GM21723 (cell line): Measurements from ENCODE around the gene DIDO1.

Experiments
- ATAC-seq: cut with Tn5 transposase; IDR thresholded peaks from one replicate; pipeline ENCODE4 v1.9.1; 2021; ENCODE audit warnings: mild to moderate bottlenecking, moderate library complexity; ENCODE audit not compliant: unreplicated experiment

Gene DIDO1

DNA sequence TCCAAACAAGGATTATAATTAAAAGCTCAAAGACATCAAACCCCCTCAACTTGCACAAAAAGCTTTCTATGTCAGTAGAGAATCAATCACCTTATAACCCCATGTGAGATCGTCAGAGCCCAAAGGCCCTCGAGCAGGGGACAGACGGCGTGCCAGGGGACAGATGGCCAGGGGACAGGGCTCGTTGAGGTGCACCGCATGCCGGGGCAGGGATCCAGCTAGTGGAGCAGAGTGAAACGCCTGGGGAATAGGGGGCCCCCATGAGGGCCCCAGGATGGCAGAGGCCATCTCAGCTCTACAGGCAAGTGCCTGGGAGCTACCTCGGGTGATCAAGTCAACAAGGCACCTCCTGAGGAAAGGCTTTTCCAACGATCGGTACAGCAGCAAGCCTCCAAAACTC lies 28.6 kb downstream of the DIDO1 start:
- ATAC-seq = no peak

DNA sequence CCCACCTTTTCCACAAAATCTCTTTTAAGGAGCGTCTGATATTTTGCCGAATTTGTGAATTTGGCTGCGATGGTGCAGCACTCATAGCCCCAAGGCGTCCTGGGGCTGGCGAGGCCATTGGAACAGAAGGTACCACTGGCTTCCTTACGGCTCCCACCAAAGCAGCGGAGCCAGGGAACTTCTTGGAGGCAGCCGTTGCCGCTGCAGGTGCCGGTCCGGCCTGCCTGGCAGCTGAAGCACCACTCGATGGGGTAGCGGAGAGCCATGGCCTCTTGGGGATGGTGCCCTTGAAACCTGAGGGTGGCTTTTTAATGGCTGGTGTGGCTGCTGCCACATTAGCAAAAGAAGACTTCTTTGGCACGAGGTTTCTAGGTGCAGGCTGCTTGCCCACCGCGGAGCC lies 29.8 kb downstream of the DIDO1 start:
- no peak for ATAC-seq

DNA sequence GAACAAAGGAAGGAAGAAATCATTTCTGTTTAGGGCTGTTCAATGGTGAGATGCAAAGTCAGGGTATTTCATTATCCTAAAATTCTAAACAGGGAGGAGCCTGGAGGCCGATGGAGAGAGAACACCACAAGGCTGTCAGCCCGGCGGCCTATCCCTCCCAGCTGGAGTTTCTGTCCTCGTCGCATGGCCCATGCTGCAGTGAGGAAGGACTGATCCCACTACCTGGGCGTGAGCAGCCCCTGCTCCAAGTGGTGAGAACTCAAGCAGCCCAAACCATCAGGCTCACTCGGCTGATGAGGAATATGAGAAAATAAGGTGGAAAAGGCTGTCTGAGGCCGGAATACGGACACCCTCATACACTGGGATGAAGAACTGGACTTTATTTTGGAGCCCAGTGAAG lies 30.8 kb downstream of the DIDO1 start:
- ATAC-seq = no peak

DNA sequence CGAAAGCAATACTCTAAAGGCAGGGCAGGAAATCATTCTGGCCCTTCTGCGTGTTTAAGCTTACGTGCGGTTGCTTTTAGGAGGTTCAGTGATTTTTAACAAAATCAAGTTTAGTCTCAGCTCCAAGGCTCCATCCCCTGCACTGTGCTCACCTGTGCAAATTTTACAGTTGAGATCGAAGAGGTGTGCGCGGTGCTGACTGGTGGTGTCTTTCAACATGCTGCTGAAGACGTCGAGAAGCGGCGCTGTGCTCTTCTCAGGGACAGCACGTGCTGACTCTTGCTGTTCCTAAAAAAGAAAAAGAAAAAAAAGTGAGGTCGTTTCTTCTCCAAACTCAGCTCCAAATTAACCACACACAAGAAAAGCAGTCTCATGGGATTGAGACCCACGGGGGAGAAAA lies 32.0 kb downstream of the DIDO1 start:
- no peak for ATAC-seq

DNA sequence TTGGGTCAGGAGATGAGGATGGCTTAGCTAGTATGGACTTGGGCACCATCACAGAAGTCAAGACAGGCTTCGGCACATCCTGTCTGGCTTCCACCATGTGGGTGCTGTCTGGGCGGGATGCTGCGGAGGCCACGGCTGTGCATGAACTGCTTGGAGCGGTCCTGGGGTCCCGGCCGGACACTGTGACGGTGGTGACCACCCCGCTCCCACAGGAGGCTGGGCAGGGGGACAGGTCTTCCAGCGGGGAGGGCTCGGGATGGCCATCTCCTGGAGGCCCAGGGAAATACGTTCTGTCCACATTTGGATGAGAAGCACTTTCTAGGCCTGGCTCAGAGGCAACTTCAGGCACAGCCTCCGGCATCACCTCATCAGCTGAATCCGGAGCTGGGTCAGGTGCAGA lies 32.6 kb downstream of the DIDO1 start:
- ATAC-seq = no peak

DNA sequence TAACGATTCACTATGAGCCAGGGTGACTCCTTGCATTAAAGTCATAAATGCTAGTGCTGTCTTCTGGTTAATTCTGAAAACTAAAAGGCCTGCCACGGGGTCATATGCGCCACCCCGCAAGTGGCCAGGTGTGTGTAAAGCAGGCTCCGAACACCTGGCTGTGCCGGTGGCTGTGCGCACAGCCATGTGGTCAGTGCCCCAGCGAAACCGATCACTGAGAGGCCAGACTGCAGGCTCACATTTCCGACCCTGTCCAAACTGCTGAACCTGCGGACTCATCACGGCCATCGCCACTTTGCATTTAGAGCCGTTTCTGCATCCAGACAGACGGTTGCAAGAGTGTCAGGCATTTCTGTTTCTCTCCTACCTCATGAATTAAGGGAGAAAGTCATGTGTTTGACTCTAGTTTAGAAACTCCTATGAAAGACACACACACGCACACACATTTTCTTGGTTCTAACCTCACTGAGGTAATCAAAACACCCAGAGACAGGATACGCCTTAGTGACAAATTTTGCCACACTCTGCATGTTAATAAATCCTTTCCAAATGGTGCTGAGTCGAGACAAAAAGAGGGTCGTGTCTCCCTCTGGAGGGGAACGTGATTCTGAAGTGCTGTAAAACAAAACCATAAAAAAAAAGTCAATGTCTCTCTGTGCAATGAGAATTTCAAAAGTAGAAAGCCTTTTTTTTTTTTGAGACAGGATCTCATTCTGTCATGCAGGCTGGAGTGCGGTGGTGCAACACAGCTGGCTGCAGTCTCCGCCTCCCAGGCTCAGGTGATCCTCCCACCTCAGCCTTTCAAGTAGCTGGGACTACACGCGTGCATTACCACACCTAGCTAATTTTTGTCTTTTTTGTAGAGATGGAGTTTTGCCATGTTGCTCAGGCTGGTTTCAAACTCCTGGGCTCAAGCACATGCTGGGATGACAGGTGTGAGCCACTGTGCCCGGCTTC lies 33.7 kb downstream of the DIDO1 start:
- ATAC-seq = no peak

- no peak for ATAC-seq
Observed at GRCh38 chr20:62891111-62891510, 35.2 kb downstream of the DIDO1 start.

DNA sequence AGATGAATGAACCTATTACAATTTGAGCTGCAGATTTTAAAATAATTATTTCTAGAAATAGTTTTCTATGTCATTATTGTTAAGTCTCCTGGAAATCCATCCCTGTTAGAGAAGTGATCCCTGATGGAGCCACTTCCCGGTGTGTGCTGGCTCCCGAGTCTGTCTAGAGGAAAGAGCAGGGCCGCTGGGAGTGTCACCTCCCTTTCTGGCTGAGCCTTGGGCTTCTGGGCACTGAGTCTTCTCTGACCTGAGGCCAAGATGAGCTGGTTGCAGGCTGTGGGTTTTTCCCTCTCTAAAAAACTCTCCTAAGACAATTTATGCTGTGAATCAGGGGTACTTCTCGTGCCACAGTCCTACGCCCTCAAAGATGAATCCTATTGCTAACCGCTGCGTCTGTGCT lies 35.9 kb downstream of the DIDO1 start:
- ATAC-seq = no peak

DNA sequence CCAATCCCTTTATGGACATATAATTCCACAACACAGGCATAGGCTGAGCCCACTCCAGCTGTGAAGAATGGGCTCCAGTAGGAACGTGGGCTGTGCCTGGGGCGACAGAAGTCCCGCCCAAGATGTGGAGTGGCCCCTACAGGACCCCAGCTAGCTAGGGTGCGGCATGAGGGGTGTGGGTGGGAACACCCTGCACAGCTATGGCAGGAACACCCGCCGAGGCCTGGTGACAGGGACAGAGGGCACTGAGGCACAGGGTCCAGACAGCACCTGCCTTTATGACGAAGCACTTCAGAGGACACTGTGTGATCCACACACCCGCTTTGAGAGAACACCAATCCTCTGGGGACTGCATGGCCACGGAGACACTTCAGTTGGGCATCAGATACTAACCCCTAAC lies 36.4 kb downstream of the DIDO1 start:
- ATAC-seq = no peak

DNA sequence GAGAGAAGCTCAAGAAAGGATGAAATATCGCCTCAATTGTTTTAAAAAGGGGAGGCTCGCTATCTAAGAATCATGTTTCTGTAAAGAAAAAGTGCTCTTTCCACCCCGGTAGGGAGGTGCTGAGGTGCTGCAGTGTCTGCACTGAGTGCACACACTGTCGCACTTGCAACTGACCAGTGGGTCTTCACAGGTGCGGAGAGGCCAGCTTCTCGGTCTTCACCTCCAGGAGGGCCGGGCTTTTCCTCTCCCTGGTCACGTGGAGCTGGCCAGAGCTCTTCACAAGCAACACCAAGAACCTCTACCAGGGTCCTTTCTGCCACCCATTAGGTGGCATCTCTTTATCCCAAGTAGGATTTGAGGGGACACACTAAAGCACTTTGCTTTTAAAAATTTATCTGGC lies 36.9 kb downstream of the DIDO1 start:
- no peak for ATAC-seq

DNA sequence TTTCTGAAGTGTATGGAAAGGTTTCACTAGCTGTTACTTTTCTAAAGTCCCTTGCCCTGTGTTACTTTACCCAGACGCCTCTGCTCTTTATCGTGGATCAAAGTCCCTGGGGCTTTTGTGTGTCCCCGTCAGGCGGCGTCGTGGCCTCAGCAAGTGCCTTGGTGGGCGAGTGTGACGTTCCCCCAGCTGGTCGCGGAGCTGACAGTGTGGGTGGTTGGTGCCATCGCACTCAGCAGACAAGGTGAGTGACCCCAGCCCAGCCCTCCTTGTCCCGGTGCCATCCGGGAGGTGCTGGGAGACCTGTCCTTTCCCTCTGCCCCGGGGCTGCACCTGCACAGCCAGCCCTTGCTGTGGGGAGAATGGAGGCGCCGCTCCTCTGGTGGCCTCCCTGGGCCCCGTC lies 37.4 kb downstream of the DIDO1 start:
- no peak for ATAC-seq

DNA sequence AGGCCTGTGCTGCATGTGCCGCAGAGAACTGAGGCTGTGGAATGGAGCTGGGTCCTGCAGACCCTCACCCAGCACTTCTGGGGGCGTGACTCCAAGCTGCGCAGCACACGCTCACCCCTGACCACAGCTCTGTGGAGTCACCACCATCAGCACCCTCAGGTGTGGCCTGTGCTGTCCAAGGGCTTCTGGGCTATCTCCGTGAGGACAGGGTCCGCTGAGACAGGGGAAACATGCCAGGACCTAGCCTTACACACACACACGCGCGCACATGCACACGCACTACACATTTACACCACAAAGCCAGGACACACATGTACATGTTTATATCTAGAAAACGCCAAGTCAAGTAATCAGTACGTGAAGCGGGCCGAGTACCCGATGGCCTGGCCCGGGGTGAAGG lies 37.9 kb downstream of the DIDO1 start:
- no peak for ATAC-seq

DNA sequence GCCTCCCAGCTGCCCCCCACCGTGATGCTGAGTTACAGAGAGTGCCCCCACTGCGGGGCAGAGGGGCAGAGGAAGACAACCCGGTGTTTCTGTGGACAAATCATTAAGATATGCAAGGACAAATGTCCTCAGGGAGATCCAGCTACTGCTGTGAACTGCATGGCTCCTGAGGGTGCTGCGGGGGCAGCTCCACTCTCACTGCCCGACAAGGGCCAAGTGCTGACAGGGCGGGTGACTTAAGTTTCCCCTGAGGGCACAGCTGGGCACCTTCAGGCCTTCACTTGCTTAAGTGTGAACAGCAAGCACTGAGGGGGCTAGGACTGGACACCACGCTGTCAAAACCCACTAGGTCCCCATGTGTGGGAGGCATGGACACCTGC lies 38.5 kb downstream of the DIDO1 start:
- ATAC-seq = no peak

DNA sequence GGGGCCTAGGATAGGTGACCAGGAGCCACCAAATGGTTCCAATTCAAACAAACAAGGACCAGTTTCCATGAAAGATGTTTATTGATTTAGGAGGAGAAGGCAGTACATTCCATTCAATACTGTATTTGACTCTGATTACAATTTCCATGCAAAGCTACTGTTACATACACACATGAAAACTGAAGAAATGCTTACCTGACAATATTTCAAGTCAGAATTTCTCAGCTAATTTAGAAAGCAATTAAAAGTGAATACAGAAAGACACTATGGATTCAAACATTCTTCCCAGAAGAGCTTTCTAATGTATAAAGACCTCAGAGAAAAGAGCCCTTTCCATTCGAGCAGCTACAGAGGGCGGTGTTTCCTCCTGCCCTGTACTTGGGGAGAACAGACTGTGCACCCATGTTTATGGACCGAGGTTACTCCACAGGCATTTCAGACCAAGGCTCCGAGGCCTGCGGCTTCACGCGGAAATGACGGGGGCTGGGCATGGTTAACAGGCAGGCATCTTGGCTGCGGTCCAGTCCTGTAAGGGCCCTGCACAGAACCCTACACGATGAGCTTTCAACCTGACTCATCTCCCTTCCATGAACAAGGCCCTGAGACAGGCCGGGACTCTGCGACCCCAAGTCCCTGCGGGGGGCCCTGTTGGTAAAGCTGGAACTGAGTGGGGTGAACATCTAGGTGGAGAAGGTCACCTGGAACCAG lies 39.0 kb downstream of the DIDO1 start:
- no peak for ATAC-seq

DNA sequence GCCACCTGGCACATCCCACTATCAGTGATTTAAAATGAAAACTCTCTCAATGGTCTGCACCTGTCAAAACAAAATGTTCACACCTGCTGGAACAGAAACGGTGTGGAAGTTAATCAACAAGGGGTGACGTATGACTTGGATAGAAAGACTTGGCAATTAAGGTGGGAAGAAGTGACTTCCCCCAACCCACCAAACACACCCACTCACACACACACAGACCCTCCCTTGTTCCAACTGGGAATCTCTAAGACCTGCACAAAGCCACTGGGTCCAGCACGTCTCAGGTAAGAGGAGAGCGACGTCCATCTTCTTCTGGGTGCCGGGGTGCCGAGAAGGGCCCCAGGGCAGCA lies 39.6 kb downstream of the DIDO1 start:
- ATAC-seq = no peak

- no peak for ATAC-seq
Observed at GRCh38 chr20:62885896-62886708, 40.2 kb downstream of the DIDO1 start.

- ATAC-seq = no peak
Observed at GRCh38 chr20:62885046-62885895, 41.0 kb downstream of the DIDO1 start.

- no peak for ATAC-seq
Observed at GRCh38 chr20:62884556-62884955, 41.7 kb downstream of the DIDO1 start.

GRCh38 chr20:62882426-62882825 lies 43.9 kb downstream of the DIDO1 start:
- ATAC-seq = no peak

- no peak for ATAC-seq
Observed at GRCh38 chr20:62881662-62882395, 44.5 kb downstream of the DIDO1 start.
